ENCODE results near the gene NUDT21.

- no peak for TF ChIP-seq CTCF (IDR thresholded peaks at IDR 0.05)
- TF ChIP-seq POLR2A (IDR thresholded peaks at IDR 0.05): no peak
Observed at GRCh38 chr16:56469748-56470147, 18.6 kb upstream of the NUDT21 start.
